Neural cell (in vitro differentiated cells): ENCODE results near the gene SUMO2. TPM values are rescaled to one million over a fixed set of nuclear protein-coding genes. Genes with fewer than 3 reads are reported as not detected.

Source experiments
- H2AFZ ChIP-seq: fragments of 200-600, 300-800 bp; sonication (generic), shearing (Covaris generic); 2 replicates; pipeline ENCODE4 v1.6.0; 2014; ENCODE audit warnings: low read depth, mild to moderate bottlenecking, antibody characterized with exemption, low read length, moderate library complexity
- H3F3A ChIP-seq: fragments of 200-600 bp; shearing (Covaris generic); 2 replicates; pipeline ENCODE4 v1.6.1; 2016; ENCODE audit warnings: mild to moderate bottlenecking, moderate library complexity, mixed read lengths, antibody characterized with exemption, low read length; ENCODE audit not compliant: insufficient read depth, poor library complexity, severe bottlenecking
- H3K27ac ChIP-seq: fragments of 200-600, 300-800 bp; sonication (generic), shearing (Covaris generic); 2 replicates; pipeline ENCODE4 v1.5.1; 2014; ENCODE audit warnings: mild to moderate bottlenecking, low read length, moderate library complexity
- H3K27me3 ChIP-seq: fragments of 300-800, 200-600 bp; sonication (generic), shearing (Covaris generic); 2 replicates; pipeline ENCODE4 v1.6.0; 2014; ENCODE audit warnings: mild to moderate bottlenecking, low read depth, low read length, moderate library complexity; ENCODE audit not compliant: insufficient read depth
- H3K36me3 ChIP-seq: fragments of 300-800, 200-600 bp; sonication (generic), shearing (Covaris generic); 2 replicates; pipeline ENCODE4 v1.5.1; 2014; ENCODE audit warnings: mild to moderate bottlenecking, antibody characterized with exemption, low read length, moderate library complexity; ENCODE audit not compliant: insufficient read depth
- H3K4me2 ChIP-seq: fragments of 300-800, 200-600 bp; sonication (generic), shearing (Covaris generic); 2 replicates; pipeline ENCODE4 v1.6.0; 2014; ENCODE audit warnings: mild to moderate bottlenecking, low read length
- H3K4me3 ChIP-seq: fragments of 300-800, 200-600 bp; sonication (generic), shearing (Covaris generic); 2 replicates; pipeline ENCODE4 v1.5.1; 2014; ENCODE audit warnings: mild to moderate bottlenecking, low read length, moderate library complexity
- H3K79me2 ChIP-seq: fragments of 200-600 bp; shearing (Covaris generic); replicated peaks from 2 replicates; pipeline ENCODE4 v1.6.0; 2014; ENCODE audit warnings: mild to moderate bottlenecking, low read length, moderate library complexity; ENCODE audit not compliant: insufficient read depth
- H3K9ac ChIP-seq: fragments of 300-800, 200-600 bp; sonication (generic), shearing (Covaris generic); 2 replicates; pipeline ENCODE4 v1.6.1; 2016; ENCODE audit warnings: mild to moderate bottlenecking, low read length, mixed read lengths
- H3K9me2 ChIP-seq: fragments of 200-600 bp; shearing (Covaris generic); 2 replicates; pipeline ENCODE4 v1.6.1; 2016; ENCODE audit warnings: mild to moderate bottlenecking, low read length, mixed read lengths; ENCODE audit not compliant: insufficient read depth
- H3K9me3 ChIP-seq: fragments of 200-600, 300-800 bp; sonication (generic), shearing (Covaris generic); 2 replicates; pipeline ENCODE4 v1.6.1; 2016; ENCODE audit warnings: mild to moderate bottlenecking, mixed run types, low read length, moderate library complexity, mixed read lengths
- H4K20me1 ChIP-seq: fragments of 200-600 bp; shearing (Covaris generic); 2 replicates; pipeline ENCODE4 v1.6.1; 2016; ENCODE audit warnings: mild to moderate bottlenecking, mixed run types; ENCODE audit not compliant: insufficient read depth
- EP300 ChIP-seq: fragments of 450-650 bp; conservative IDR thresholded peaks from 2 replicates; pipeline ENCODE4 v1.6.1; 2014; ENCODE audit warnings: antibody characterized with exemption, mild to moderate bottlenecking, moderate library complexity; ENCODE audit not compliant: poor library complexity, severe bottlenecking
- EZH2 ChIP-seq: fragments of 200-600, 300-800 bp; shearing (Covaris generic), sonication (generic); IDR thresholded peaks from 2 replicates; pipeline ENCODE4 v1.6.1; 2014; ENCODE audit warnings: antibody characterized with exemption, low read length, borderline replicate concordance, mild to moderate bottlenecking; ENCODE audit not compliant: insufficient read depth, poor library complexity, severe bottlenecking
- MXI1 ChIP-seq: fragments of 450-650 bp; conservative IDR thresholded peaks from 2 replicates; pipeline ENCODE4 v1.6.1; 2014; ENCODE audit warnings: antibody characterized with exemption, mild to moderate bottlenecking; ENCODE audit not compliant: poor library complexity, severe bottlenecking
- POLR2AphosphoS5 ChIP-seq: IDR thresholded peaks from 2 replicates; pipeline ENCODE4 v1.6.1; 2012
- RAD21 ChIP-seq: fragments of 450-650 bp; conservative IDR thresholded peaks from 2 replicates; pipeline ENCODE4 v1.6.1; 2014; ENCODE audit warnings: antibody characterized with exemption, mild to moderate bottlenecking, moderate library complexity
- SMC3 ChIP-seq: fragments of 450-650 bp; conservative IDR thresholded peaks from 2 replicates; pipeline ENCODE4 v1.6.1; 2014; ENCODE audit warnings: antibody characterized with exemption, mild to moderate bottlenecking, moderate library complexity; ENCODE audit not compliant: poor library complexity
- TAF1 ChIP-seq: IDR thresholded peaks from 2 replicates; pipeline ENCODE4 v1.6.1; 2012; ENCODE audit warnings: low read depth
- polyA plus RNA-seq: library from polyadenylated mRNA; depleted of rRNA; stranded (reverse); fragments of >200 nt; gene quantifications from 2 replicates; pipeline ENCODE4 v1.2.3, GENCODE V29; 2014
- TF ChIP-seq, protein P1 (sequence below): IDR thresholded peaks from 2 replicates; pipeline ENCODE4 v1.6.1; 2012; ENCODE audit warnings: borderline replicate concordance
- TF ChIP-seq, protein P2 (sequence below): fragments of 450-650 bp; IDR thresholded peaks from 2 replicates; pipeline ENCODE4 v1.5.1; 2014; ENCODE audit warnings: antibody characterized with exemption, mild to moderate bottlenecking, moderate library complexity; ENCODE audit not compliant: poor library complexity, severe bottlenecking

The SUMO2 gene
- polyA plus RNA-seq, 1 donor from 2014 or later = 283 TPM

DNA sequence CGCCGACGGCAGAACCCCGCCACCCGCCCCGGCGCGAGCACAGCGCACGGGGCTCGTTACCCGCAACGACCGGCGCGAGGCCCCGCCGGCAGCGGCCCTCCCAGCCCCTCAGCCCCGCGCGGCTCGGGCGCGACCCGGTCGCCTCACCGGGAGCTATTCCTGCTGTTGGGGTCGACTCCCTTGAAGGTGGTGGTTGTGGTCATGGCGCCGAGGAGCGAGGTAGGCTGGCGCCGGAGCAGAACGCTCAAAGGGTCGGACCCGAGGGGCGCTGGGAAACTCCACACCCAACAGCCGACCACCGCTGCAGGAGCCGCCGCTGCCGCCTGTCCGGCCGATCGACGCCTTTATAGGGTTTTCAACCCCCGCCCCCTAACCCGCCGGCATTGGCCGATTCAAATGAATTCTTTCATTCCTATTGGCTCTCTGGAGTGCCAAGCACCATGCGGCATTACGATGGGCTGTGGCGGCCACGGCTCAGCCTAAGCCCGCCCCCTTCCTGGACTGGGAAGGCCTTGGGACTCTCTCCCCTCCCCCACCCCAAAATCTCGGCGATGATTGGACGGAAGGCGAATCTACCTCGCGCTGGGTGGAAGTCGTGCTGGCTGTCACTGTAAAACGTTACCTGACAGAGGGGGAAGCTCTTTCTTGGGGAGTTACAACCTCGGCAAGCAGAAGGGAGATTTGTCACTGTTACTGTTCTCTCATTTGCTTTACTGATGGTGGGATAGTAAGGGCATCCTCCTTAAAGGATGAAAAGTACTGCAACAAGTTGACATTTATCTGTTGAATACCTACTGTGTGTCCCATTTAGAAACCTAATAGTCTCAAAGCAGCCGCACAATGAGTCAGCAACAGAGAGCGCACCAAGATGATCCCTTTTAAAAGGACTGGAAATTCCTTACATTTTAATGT, 28.3 kb downstream of the SUMO2 start, which contains the start of gene JPT1:
JPT1 (minus strand) TSS at position 318 of the 912 bp plus-strand sequence; CDS start at position 203, 115 bp downstream.
- Histone ChIP-seq H3K27ac (peak within 1 kb of the TSS; percentile 100), H3K27me3 (no peaks in the 10 kb centered on the region), H3K4me2 (peak within 1 kb of the TSS; percentile 49), H3K79me2 (peaks cover 47% of the 10 kb centered on the region), H2AFZ (peak within 1 kb of the TSS; percentile 21), H3F3A (peaks cover 6% of the 10 kb centered on the region), H3K9ac (peak within 1 kb of the TSS; percentile 100), H3K4me3 (peak within 1 kb of the TSS; percentile 100), H3K9me2 (no peaks in the 10 kb centered on the region), H3K36me3 (peaks cover 6% of the 10 kb centered on the region), H3K9me3 (no peaks in the 10 kb centered on the region), H4K20me1 (peaks cover 7% of the 10 kb centered on the region)
- TF ChIP-seq, protein P1, sequence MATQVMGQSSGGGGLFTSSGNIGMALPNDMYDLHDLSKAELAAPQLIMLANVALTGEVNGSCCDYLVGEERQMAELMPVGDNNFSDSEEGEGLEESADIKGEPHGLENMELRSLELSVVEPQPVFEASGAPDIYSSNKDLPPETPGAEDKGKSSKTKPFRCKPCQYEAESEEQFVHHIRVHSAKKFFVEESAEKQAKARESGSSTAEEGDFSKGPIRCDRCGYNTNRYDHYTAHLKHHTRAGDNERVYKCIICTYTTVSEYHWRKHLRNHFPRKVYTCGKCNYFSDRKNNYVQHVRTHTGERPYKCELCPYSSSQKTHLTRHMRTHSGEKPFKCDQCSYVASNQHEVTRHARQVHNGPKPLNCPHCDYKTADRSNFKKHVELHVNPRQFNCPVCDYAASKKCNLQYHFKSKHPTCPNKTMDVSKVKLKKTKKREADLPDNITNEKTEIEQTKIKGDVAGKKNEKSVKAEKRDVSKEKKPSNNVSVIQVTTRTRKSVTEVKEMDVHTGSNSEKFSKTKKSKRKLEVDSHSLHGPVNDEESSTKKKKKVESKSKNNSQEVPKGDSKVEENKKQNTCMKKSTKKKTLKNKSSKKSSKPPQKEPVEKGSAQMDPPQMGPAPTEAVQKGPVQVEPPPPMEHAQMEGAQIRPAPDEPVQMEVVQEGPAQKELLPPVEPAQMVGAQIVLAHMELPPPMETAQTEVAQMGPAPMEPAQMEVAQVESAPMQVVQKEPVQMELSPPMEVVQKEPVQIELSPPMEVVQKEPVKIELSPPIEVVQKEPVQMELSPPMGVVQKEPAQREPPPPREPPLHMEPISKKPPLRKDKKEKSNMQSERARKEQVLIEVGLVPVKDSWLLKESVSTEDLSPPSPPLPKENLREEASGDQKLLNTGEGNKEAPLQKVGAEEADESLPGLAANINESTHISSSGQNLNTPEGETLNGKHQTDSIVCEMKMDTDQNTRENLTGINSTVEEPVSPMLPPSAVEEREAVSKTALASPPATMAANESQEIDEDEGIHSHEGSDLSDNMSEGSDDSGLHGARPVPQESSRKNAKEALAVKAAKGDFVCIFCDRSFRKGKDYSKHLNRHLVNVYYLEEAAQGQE = peak; percentile 66
- TF ChIP-seq, protein P2, sequence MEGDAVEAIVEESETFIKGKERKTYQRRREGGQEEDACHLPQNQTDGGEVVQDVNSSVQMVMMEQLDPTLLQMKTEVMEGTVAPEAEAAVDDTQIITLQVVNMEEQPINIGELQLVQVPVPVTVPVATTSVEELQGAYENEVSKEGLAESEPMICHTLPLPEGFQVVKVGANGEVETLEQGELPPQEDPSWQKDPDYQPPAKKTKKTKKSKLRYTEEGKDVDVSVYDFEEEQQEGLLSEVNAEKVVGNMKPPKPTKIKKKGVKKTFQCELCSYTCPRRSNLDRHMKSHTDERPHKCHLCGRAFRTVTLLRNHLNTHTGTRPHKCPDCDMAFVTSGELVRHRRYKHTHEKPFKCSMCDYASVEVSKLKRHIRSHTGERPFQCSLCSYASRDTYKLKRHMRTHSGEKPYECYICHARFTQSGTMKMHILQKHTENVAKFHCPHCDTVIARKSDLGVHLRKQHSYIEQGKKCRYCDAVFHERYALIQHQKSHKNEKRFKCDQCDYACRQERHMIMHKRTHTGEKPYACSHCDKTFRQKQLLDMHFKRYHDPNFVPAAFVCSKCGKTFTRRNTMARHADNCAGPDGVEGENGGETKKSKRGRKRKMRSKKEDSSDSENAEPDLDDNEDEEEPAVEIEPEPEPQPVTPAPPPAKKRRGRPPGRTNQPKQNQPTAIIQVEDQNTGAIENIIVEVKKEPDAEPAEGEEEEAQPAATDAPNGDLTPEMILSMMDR = no peak
- TF ChIP-seq MXI1 (peak; percentile 66), POLR2AphosphoS5 (peak; percentile 99), EP300 (peak; percentile 41), RAD21 (no peak), EZH2 (no peak), SMC3 (peak; percentile 30), TAF1 (peak; percentile 94)

DNA sequence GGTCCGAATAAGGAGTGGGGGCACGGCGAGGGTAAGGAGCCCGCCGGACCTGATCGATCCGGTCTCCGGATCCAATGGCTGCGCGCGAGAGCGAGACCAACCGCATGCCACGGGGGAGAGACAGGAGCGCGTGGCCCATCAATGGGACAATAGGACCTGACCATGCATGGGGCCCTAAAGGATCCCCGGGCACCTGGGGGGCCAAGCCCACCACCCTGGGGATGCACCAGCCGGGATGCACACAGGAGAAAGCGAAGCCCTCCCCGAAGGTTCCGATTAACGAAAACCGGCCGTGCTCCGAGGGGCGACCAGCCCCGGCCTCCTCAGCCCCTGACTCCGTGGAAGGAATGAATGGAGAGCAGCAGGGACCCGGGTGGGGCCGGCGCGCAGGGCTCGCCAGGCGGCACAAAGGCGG, 29.0 kb downstream of the SUMO2 start:
- peaks cover 54% of the 10 kb centered on the region for H3K79me2 ChIP-seq
- no peaks in the 10 kb centered on the region for H3K9me2 ChIP-seq
- H3K9me3 ChIP-seq = no peaks in the 10 kb centered on the region
- H3K27ac ChIP-seq = peak overlapping the region; percentile 100
- TF ChIP-seq TAF1 = peak; percentile 18
- no peak for TF ChIP-seq POLR2AphosphoS5
- TF ChIP-seq MXI1 = no peak
- no peak for TF ChIP-seq EP300
- peak overlapping the region; percentile 100 for H3K4me3 ChIP-seq
- H3K9ac ChIP-seq = peak overlapping the region; percentile 100
- H2AFZ ChIP-seq = peak overlapping the region; percentile 21
- H3K27me3 ChIP-seq = no peaks in the 10 kb centered on the region
- H3K4me2 ChIP-seq = no peak overlapping the region
- peaks cover 11% of the 10 kb centered on the region for H4K20me1 ChIP-seq
- H3F3A ChIP-seq = peaks cover 6% of the 10 kb centered on the region
- H3K36me3 ChIP-seq = peaks cover 6% of the 10 kb centered on the region
